ENCODE results near the gene CHN2.

The CHN2 gene

GRCh38 chr7:29511851-29512250 is 317.3 kb downstream of the CHN2 start:
- Histone ChIP-seq H3K36me3 (ENCODE audit: low read length) (no peaks in the 10 kb centered on the region), H3K4me2 (ENCODE audit: low read depth, low read length, poor library complexity, severe bottlenecking) (no peak overlapping the region), H3K4me3 (ENCODE audit: insufficient read depth, low read length, poor library complexity, severe bottlenecking) (no peak overlapping the region), H3K9ac (ENCODE audit: low read length) (no peak overlapping the region), H3K79me2 (ENCODE audit: insufficient read depth, low read length) (no peaks in the 10 kb centered on the region), H3F3A (ENCODE audit: insufficient read depth) (no peaks in the 10 kb centered on the region), H3K9me3 (ENCODE audit: insufficient read depth, low read length) (no peaks in the 10 kb centered on the region), H3K27me3 (ENCODE audit: low read length) (no peaks in the 10 kb centered on the region), H3K9me2 (replicated peaks; ENCODE audit: insufficient read depth, low read length) (no peaks in the 10 kb centered on the region), H3K27ac (ENCODE audit: low read depth, low read length) (no peak overlapping the region), H4K20me1 (ENCODE audit: low read depth, low read length) (no peaks in the 10 kb centered on the region), H2AFZ (ENCODE audit: low read depth, low read length, severe bottlenecking) (no peak overlapping the region)
- no peak for TF ChIP-seq EZH2phosphoT487 (conservative IDR thresholded peaks at IDR 0.05; ENCODE audit: low read length)
- TF ChIP-seq CTCF (IDR thresholded peaks at IDR 0.05; ENCODE audit: insufficient read depth, low read length, poor library complexity, severe bottlenecking), result no peak

GRCh38 chr7:29516491-29516890 is 321.9 kb downstream of the CHN2 start:
- TF ChIP-seq CTCF (IDR thresholded peaks at IDR 0.05; ENCODE audit: insufficient read depth, low read length, poor library complexity, severe bottlenecking) (no peak), EZH2phosphoT487 (conservative IDR thresholded peaks at IDR 0.05; ENCODE audit: low read length) (no peak)
- Histone ChIP-seq H3K9ac (ENCODE audit: low read length) (no peak overlapping the region), H3K36me3 (ENCODE audit: low read length) (no peaks in the 10 kb centered on the region), H3K27ac (ENCODE audit: low read depth, low read length) (no peak overlapping the region), H3K79me2 (ENCODE audit: insufficient read depth, low read length) (no peaks in the 10 kb centered on the region), H3K27me3 (ENCODE audit: low read length) (no peaks in the 10 kb centered on the region), H3K4me3 (ENCODE audit: insufficient read depth, low read length, poor library complexity, severe bottlenecking) (no peak overlapping the region), H2AFZ (ENCODE audit: low read depth, low read length, severe bottlenecking) (no peak overlapping the region), H3F3A (ENCODE audit: insufficient read depth) (no peaks in the 10 kb centered on the region), H3K9me2 (replicated peaks; ENCODE audit: insufficient read depth, low read length) (no peaks in the 10 kb centered on the region), H3K4me2 (ENCODE audit: low read depth, low read length, poor library complexity, severe bottlenecking) (no peak overlapping the region), H3K9me3 (ENCODE audit: insufficient read depth, low read length) (no peaks in the 10 kb centered on the region), H4K20me1 (ENCODE audit: low read depth, low read length) (no peaks in the 10 kb centered on the region)

GRCh38 chr7:29518616-29519015 is 324.0 kb downstream of the CHN2 start:
- Histone ChIP-seq H3K27me3 (ENCODE audit: low read length) (no peaks in the 10 kb centered on the region), H3K9me2 (replicated peaks; ENCODE audit: insufficient read depth, low read length) (no peaks in the 10 kb centered on the region), H3K4me3 (ENCODE audit: insufficient read depth, low read length, poor library complexity, severe bottlenecking) (no peak overlapping the region), H3K36me3 (ENCODE audit: low read length) (no peaks in the 10 kb centered on the region), H3K9ac (ENCODE audit: low read length) (no peak overlapping the region), H3F3A (ENCODE audit: insufficient read depth) (no peaks in the 10 kb centered on the region), H3K9me3 (ENCODE audit: insufficient read depth, low read length) (no peaks in the 10 kb centered on the region), H3K4me2 (ENCODE audit: low read depth, low read length, poor library complexity, severe bottlenecking) (no peak overlapping the region), H3K79me2 (ENCODE audit: insufficient read depth, low read length) (no peaks in the 10 kb centered on the region), H4K20me1 (ENCODE audit: low read depth, low read length) (no peaks in the 10 kb centered on the region), H3K27ac (ENCODE audit: low read depth, low read length) (no peak overlapping the region), H2AFZ (ENCODE audit: low read depth, low read length, severe bottlenecking) (no peak overlapping the region)
- TF ChIP-seq CTCF (IDR thresholded peaks at IDR 0.05; ENCODE audit: insufficient read depth, low read length, poor library complexity, severe bottlenecking) (no peak), EZH2phosphoT487 (conservative IDR thresholded peaks at IDR 0.05; ENCODE audit: low read length) (no peak)
